Measurements from ENCODE around the gene CTNNAL1. TPM values are rescaled to one million over a fixed set of nuclear protein-coding genes. Genes with fewer than 3 reads are reported as not detected.

CTNNAL1 gene
- polyA plus RNA-seq, 1 of the 3 experiments (the other 2 are of a cell fraction) = 32.8 TPM

DNA sequence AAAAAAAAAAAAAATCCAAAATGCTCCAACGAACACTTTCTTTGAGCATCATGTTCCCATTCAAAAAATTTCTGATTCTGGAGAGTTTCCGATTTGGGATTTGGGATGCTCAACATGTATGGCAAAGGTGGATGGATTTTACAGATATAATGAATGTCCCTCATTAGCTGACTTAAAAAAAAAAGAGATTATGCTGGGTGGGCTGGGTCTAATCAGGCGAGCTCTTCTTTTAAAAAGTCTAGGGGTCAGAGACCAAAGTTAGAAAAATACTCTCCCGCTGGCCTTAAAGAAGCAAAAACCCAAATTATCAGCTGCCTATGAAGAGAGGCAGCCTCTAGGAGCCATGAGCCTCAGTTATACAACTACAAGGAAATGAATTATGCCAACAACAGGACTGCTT, 15.2 kb upstream of the CTNNAL1 start:
- H3K27me3 ChIP-seq (ENCODE audit: insufficient read depth) = no peaks in the 10 kb centered on the region
- POLR2A ChIA-PET = no interaction called here
- H2AFZ ChIP-seq (ENCODE audit: low read depth) = no peak overlapping the region
- H3K9me3 ChIP-seq = no peaks in the 10 kb centered on the region
- no peaks in the 10 kb centered on the region for H3F3A ChIP-seq (replicated peaks; ENCODE audit: insufficient read depth)
- H3K36me3 ChIP-seq (replicated peaks in 1 of 2; ENCODE audit: control insufficient read depth in 1 of 2, insufficient read depth in 2 of 2, low read length in 1 of 2) = peaks cover 36 to 39% of the 10 kb centered on the region in 2 experiments
- no peak overlapping the region for H3K27ac ChIP-seq (ENCODE audit: low read depth in 2 of 2, low read length in 1 of 2)
- H4K20me1 ChIP-seq (ENCODE audit: insufficient read depth) = no peaks in the 10 kb centered on the region
- H3K79me2 ChIP-seq (ENCODE audit: insufficient read depth) = peaks cover 52% of the 10 kb centered on the region
- no peaks in the 10 kb centered on the region for H3K4me1 ChIP-seq (ENCODE audit: control insufficient read depth in 1 of 2, insufficient read depth in 2 of 2, low read depth in 1 of 2, low read length in 1 of 2)
- no peak overlapping the region for H3K9ac ChIP-seq
- H3K4me3 ChIP-seq (ENCODE audit: low read depth in 2 of 2, low read length in 1 of 2) = no peak overlapping the region
- 94% methylated on average over 4 of the region's 4 CpGs for WGBS (ENCODE audit: low lambda C conversion rate)
- DNase-seq = no peak
- CTCF ChIA-PET = no interaction called here
- TF ChIP-seq RAD21 (IDR thresholded peaks at IDR 0.05; ENCODE audit: low read length) (no peak), POLR2AphosphoS5 (IDR thresholded peaks at IDR 0.05; ENCODE audit: low read depth, low read length) (no peak), TAF1 (IDR thresholded peaks at IDR 0.05; ENCODE audit: borderline replicate concordance, low read depth, low read length) (no peak), MEF2A (IDR thresholded peaks at IDR 0.05; ENCODE audit: borderline replicate concordance, low read depth) (no peak), FOXM1 (IDR thresholded peaks at IDR 0.05; ENCODE audit: low read depth) (no peak), EZH2phosphoT487 (IDR thresholded peaks at IDR 0.05; ENCODE audit: borderline replicate concordance, low read depth) (no peak), NFIC (IDR thresholded peaks at IDR 0.05; ENCODE audit: borderline replicate concordance) (no peak), TEAD4 (IDR thresholded peaks at IDR 0.05; ENCODE audit: borderline replicate concordance, insufficient read depth) (no peak), GATA2 (CRISPR knock-in tag; IDR thresholded peaks at IDR 0.05) (no peak)
- TF ChIP-seq, protein P1, sequence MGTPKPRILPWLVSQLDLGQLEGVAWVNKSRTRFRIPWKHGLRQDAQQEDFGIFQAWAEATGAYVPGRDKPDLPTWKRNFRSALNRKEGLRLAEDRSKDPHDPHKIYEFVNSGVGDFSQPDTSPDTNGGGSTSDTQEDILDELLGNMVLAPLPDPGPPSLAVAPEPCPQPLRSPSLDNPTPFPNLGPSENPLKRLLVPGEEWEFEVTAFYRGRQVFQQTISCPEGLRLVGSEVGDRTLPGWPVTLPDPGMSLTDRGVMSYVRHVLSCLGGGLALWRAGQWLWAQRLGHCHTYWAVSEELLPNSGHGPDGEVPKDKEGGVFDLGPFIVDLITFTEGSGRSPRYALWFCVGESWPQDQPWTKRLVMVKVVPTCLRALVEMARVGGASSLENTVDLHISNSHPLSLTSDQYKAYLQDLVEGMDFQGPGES (IDR thresholded peaks at IDR 0.05; ENCODE audit: low read depth, low read length) = no peak
- no peaks in the 10 kb centered on the region for H3K9me2 ChIP-seq
- H3K4me2 ChIP-seq = no peak overlapping the region

DNA sequence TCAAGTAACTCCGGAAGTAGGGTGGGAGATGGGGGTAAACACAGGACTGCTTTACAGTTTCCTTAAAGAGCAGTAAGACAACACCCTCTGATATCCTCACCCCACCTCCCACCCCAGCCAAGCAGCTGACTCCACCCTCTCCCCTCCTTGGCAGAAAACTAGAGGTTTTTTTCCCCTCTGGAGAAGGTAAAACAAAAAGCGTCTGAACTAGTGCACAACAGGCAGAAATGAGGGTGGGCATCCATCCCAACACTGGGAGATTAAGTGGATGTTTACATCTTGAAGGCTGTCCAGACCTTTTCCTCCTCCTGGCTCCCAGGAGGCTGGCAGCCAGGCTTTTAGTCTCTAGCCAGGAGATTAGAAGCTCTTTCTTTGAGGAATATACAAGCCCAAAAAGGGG, 13.9 kb upstream of the CTNNAL1 start:
- H3K27me3 ChIP-seq (ENCODE audit: insufficient read depth) = no peaks in the 10 kb centered on the region
- peaks cover 30 to 34% of the 10 kb centered on the region in 2 experiments for H3K36me3 ChIP-seq (replicated peaks in 1 of 2; ENCODE audit: control insufficient read depth in 1 of 2, insufficient read depth in 2 of 2, low read length in 1 of 2)
- H3K27ac ChIP-seq (ENCODE audit: low read depth in 2 of 2, low read length in 1 of 2) = no peak overlapping the region
- TF ChIP-seq GATA2 (CRISPR knock-in tag; IDR thresholded peaks at IDR 0.05) (no peak), FOXM1 (IDR thresholded peaks at IDR 0.05; ENCODE audit: low read depth) (no peak), EZH2phosphoT487 (IDR thresholded peaks at IDR 0.05; ENCODE audit: borderline replicate concordance, low read depth) (no peak), NFIC (IDR thresholded peaks at IDR 0.05; ENCODE audit: borderline replicate concordance) (no peak), SIN3A (IDR thresholded peaks at IDR 0.05; ENCODE audit: borderline replicate concordance, low read depth, low read length) (no peak)
- TF ChIP-seq, protein P2, sequence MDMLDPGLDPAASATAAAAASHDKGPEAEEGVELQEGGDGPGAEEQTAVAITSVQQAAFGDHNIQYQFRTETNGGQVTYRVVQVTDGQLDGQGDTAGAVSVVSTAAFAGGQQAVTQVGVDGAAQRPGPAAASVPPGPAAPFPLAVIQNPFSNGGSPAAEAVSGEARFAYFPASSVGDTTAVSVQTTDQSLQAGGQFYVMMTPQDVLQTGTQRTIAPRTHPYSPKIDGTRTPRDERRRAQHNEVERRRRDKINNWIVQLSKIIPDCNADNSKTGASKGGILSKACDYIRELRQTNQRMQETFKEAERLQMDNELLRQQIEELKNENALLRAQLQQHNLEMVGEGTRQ (IDR thresholded peaks at IDR 0.05; ENCODE audit: borderline replicate concordance, low read depth, low read length) = no peak
- TF ChIP-seq, protein P1 (IDR thresholded peaks at IDR 0.05; ENCODE audit: low read depth, low read length) = no peak
- TF ChIP-seq, protein P3, sequence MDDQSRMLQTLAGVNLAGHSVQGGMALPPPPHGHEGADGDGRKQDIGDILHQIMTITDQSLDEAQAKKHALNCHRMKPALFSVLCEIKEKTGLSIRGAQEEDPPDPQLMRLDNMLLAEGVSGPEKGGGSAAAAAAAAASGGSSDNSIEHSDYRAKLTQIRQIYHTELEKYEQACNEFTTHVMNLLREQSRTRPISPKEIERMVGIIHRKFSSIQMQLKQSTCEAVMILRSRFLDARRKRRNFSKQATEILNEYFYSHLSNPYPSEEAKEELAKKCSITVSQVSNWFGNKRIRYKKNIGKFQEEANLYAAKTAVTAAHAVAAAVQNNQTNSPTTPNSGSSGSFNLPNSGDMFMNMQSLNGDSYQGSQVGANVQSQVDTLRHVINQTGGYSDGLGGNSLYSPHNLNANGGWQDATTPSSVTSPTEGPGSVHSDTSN (IDR thresholded peaks at IDR 0.05) = no peak
- TF ChIP-seq, protein P4, sequence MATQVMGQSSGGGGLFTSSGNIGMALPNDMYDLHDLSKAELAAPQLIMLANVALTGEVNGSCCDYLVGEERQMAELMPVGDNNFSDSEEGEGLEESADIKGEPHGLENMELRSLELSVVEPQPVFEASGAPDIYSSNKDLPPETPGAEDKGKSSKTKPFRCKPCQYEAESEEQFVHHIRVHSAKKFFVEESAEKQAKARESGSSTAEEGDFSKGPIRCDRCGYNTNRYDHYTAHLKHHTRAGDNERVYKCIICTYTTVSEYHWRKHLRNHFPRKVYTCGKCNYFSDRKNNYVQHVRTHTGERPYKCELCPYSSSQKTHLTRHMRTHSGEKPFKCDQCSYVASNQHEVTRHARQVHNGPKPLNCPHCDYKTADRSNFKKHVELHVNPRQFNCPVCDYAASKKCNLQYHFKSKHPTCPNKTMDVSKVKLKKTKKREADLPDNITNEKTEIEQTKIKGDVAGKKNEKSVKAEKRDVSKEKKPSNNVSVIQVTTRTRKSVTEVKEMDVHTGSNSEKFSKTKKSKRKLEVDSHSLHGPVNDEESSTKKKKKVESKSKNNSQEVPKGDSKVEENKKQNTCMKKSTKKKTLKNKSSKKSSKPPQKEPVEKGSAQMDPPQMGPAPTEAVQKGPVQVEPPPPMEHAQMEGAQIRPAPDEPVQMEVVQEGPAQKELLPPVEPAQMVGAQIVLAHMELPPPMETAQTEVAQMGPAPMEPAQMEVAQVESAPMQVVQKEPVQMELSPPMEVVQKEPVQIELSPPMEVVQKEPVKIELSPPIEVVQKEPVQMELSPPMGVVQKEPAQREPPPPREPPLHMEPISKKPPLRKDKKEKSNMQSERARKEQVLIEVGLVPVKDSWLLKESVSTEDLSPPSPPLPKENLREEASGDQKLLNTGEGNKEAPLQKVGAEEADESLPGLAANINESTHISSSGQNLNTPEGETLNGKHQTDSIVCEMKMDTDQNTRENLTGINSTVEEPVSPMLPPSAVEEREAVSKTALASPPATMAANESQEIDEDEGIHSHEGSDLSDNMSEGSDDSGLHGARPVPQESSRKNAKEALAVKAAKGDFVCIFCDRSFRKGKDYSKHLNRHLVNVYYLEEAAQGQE (IDR thresholded peaks at IDR 0.05; ENCODE audit: low read depth, low read length) = no peak
- TF ChIP-seq, protein P5, sequence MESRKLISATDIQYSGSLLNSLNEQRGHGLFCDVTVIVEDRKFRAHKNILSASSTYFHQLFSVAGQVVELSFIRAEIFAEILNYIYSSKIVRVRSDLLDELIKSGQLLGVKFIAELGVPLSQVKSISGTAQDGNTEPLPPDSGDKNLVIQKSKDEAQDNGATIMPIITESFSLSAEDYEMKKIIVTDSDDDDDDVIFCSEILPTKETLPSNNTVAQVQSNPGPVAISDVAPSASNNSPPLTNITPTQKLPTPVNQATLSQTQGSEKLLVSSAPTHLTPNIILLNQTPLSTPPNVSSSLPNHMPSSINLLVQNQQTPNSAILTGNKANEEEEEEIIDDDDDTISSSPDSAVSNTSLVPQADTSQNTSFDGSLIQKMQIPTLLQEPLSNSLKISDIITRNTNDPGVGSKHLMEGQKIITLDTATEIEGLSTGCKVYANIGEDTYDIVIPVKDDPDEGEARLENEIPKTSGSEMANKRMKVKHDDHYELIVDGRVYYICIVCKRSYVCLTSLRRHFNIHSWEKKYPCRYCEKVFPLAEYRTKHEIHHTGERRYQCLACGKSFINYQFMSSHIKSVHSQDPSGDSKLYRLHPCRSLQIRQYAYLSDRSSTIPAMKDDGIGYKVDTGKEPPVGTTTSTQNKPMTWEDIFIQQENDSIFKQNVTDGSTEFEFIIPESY (IDR thresholded peaks at IDR 0.05; ENCODE audit: borderline replicate concordance, low read depth) = no peak

More for the DNA sequence above, 13.9 kb upstream of the CTNNAL1 start:
- no peaks in the 10 kb centered on the region for H3F3A ChIP-seq (replicated peaks; ENCODE audit: insufficient read depth)
- WGBS (ENCODE audit: low lambda C conversion rate) = 96% methylated on average over 2 of the region's 2 CpGs
- no peak overlapping the region for H2AFZ ChIP-seq (ENCODE audit: low read depth)
- ChIA-PET CTCF (no interaction called here), POLR2A (no interaction called here)
- peaks cover 48% of the 10 kb centered on the region for H3K79me2 ChIP-seq (ENCODE audit: insufficient read depth)
- no peaks in the 10 kb centered on the region for H3K9me3 ChIP-seq
- H3K4me2 ChIP-seq = no peak overlapping the region
- no peaks in the 10 kb centered on the region for H3K4me1 ChIP-seq (ENCODE audit: control insufficient read depth in 1 of 2, insufficient read depth in 2 of 2, low read depth in 1 of 2, low read length in 1 of 2)
- no peaks in the 10 kb centered on the region for H4K20me1 ChIP-seq (ENCODE audit: insufficient read depth)
- no peak overlapping the region for H3K4me3 ChIP-seq (ENCODE audit: low read depth in 2 of 2, low read length in 1 of 2)
- DNase-seq = no peak
- no peaks in the 10 kb centered on the region for H3K9me2 ChIP-seq
- H3K9ac ChIP-seq = no peak overlapping the region

Measured in SK-N-SH (cell line).